Activated CD4-positive, alpha-beta memory T cell treated with anti-CD3 and anti-CD28 coated beads for 36 hours (primary cell): ENCODE data around the gene GATA5. TPM values are rescaled to one million over a fixed set of nuclear protein-coding genes. Genes with fewer than 3 reads are reported as not detected.

Experiments
- CTCF ChIA-PET: fragments of 350-600 bp; sonication (Branson Sonifier 250); formaldehyde crosslinking; loops from one replicate; lab custom pipeline; 2021; ENCODE audit warnings: antibody characterized with exemption, inconsistent platforms; lab: Charles Lee
- POLR2A ChIA-PET: fragments of 350-600 bp; sonication (Branson Sonifier 250); formaldehyde crosslinking; loops from one replicate; lab custom pipeline; 2021; ENCODE audit warnings: antibody characterized with exemption; lab: Charles Lee
- DNase-seq: peaks from one replicate; pipeline ENCODE4 v3.0.0-alpha.2; 2020
- H3K27ac Mint-ChIP-seq: one replicate; pipeline ENCODE4 v1.8.0; 2021; ENCODE audit warnings: mixed read lengths
- H3K27me3 Mint-ChIP-seq: one replicate; pipeline ENCODE4 v1.8.0; 2021; ENCODE audit warnings: mixed read lengths
- H3K36me3 Mint-ChIP-seq: one replicate; pipeline ENCODE4 v1.8.0; 2021; ENCODE audit warnings: mixed read lengths
- H3K4me1 Mint-ChIP-seq: one replicate; pipeline ENCODE4 v1.8.0; 2021; ENCODE audit warnings: low read depth, mixed read lengths
- H3K4me3 Mint-ChIP-seq: one replicate; pipeline ENCODE4 v1.8.0; 2021; ENCODE audit warnings: mild to moderate bottlenecking, mixed read lengths
- H3K9me3 Mint-ChIP-seq: one replicate; pipeline ENCODE4 v1.8.0; 2021; ENCODE audit warnings: mixed read lengths
- intact Hi-C: fragments of 100-400 bp; cut with micrococcal nuclease; formaldehyde crosslinking; loops from one replicate; pipeline ENCODE4 v1.15.1; 2023
- total RNA-seq, 2 experiments: library from RNA; stranded (reverse); gene quantifications; one replicate each; pipeline ENCODE4 v1.2.3, GENCODE V29; 2021

The GATA5 gene, protein sequence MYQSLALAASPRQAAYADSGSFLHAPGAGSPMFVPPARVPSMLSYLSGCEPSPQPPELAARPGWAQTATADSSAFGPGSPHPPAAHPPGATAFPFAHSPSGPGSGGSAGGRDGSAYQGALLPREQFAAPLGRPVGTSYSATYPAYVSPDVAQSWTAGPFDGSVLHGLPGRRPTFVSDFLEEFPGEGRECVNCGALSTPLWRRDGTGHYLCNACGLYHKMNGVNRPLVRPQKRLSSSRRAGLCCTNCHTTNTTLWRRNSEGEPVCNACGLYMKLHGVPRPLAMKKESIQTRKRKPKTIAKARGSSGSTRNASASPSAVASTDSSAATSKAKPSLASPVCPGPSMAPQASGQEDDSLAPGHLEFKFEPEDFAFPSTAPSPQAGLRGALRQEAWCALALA
- total RNA-seq: not detected

DNA sequence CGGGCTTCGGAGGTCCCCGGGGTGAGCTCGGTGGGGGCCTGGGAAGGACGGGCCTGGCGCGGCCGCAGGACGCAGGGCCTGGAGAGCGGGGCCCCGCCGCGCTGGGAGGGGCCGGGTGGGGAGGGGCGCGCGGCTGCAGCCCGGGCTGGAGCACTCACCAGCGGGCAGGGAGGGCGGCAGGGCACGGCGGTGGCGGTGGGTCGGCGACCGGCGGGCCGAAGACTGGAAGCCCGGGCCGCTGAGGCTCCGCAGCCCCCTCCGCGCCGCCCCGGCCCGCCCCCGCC lies at the start of gene GATA5:
Gene GATA5 (minus strand): TSS at position 224 of the 284 bp plus-strand sequence. CDS start 474 bp downstream, outside the sequence.
- intact Hi-C loops: no loop called here

DNA sequence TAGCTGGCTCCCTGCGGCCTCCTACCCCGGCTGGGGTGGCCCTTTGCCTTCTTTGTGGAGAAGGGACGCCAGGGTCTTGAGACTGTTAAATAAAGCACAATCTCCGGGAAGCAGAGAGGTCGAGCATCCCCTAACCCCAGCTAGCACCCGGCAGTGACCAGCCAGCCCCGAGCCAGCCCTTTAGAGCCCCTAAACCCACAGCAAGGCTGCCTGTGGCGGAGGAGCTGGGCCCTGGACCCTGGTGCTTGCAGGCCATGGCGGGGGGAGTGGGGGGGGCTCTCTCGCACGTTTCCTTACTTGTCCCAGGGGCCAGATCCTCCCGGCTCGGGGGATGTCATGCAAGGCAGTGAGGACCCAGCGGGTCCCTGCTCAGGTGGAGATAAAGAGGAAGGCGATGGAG lies 49.2 kb upstream of the GATA5 start:
- CTCF ChIA-PET: interaction anchor here (2.2 kb wide), 1 partner anchor 25 kb away, joined by 5 read pairs; no protein-coding TSS in a partner anchor
- DNase-seq: no peak
- intact Hi-C loops: no loop called here
- no peaks in the 10 kb centered on the region for H3K36me3 Mint-ChIP-seq
- peaks cover 15% of the 10 kb centered on the region for H3K4me1 Mint-ChIP-seq
- H3K9me3 Mint-ChIP-seq: no peaks in the 10 kb centered on the region
- H3K4me3 Mint-ChIP-seq: no peak overlapping the region
- H3K27ac Mint-ChIP-seq: no peak overlapping the region
- peaks cover 23% of the 10 kb centered on the region for H3K27me3 Mint-ChIP-seq
- POLR2A ChIA-PET: interaction anchor here (0.6 kb wide), 1 partner anchor 365 kb away, joined by 3 read pairs; no protein-coding TSS in a partner anchor

More for the DNA sequence above, at the start of gene GATA5:
- CTCF ChIA-PET: no interaction called here
- peaks cover 35% of the 10 kb centered on the region for H3K27me3 Mint-ChIP-seq
- DNase-seq: no peak
- H3K4me3 Mint-ChIP-seq: no peak within 1 kb of the TSS
- POLR2A ChIA-PET: no interaction called here
- no peak within 1 kb of the TSS for H3K27ac Mint-ChIP-seq
- no peaks in the 10 kb centered on the region for H3K9me3 Mint-ChIP-seq
- H3K36me3 Mint-ChIP-seq: no peaks in the 10 kb centered on the region
- H3K4me1 Mint-ChIP-seq: peaks cover 6% of the 10 kb centered on the region

- H3K4me1 Mint-ChIP-seq: peaks cover 15% of the 10 kb centered on the region
- ChIA-PET POLR2A (interaction anchor here (0.6 kb wide), 1 partner anchor 365 kb away, joined by 3 read pairs; no protein-coding TSS in a partner anchor), CTCF (interaction anchor here (2.2 to 3.0 kb wide), 2 partner anchors 25 to 92 kb away, joined by 5 to 10 read pairs; no protein-coding TSS in a partner anchor)
- H3K27ac Mint-ChIP-seq: no peak overlapping the region
- H3K4me3 Mint-ChIP-seq: no peak overlapping the region
- intact Hi-C loops: loop anchor here (1.0 kb wide), 1 partner anchor 94 kb away; no protein-coding TSS in a partner anchor
- no peaks in the 10 kb centered on the region for H3K36me3 Mint-ChIP-seq
- no peaks in the 10 kb centered on the region for H3K9me3 Mint-ChIP-seq
- peaks cover 23% of the 10 kb centered on the region for H3K27me3 Mint-ChIP-seq
- DNase-seq: no peak
Observed at GRCh38 chr20:62524505-62524911, 48.7 kb upstream of the GATA5 start.

DNA sequence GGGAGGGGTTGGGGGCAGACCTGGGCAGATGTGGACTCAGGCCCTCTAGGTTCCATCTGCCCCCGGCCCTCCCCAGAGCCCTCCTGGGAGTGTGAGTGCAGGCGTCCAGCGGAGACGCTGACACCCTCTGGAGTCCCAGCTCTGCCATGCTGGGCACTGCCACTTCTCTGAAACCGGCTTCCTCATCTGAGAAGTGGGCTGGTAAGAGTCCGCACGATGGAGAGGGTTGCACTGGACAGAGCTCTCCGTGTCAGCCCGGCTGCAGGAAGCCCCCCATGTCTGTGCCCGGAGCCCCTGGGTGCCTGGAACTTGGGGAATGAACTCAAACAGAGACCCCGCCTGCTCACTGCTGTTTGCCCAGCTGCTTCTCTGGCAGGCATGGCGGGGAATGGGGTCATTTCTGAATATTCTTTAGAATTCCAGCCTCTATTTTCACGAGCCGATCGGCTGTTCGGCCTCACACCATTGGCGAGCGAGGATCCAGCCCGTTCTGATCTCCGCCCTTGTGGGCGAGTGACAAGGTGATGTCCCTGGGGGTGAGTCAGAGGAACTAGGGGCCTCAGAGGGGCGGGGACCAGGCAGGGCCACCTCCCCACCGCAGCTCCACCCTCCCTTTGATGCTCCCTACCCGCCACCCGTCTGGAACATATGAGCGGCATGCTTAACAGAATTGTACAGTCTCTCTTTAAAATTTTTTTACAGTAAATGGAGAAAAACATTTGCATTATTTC lies 47.8 kb upstream of the GATA5 start:
- peak; percentile 89 for DNase-seq
- H3K4me3 Mint-ChIP-seq: no peak overlapping the region
- no peak overlapping the region for H3K27ac Mint-ChIP-seq
- no peaks in the 10 kb centered on the region for H3K36me3 Mint-ChIP-seq
- POLR2A ChIA-PET: interaction anchor here (1.3 kb wide), 1 partner anchor 21 kb away, joined by 3 read pairs; no protein-coding TSS in a partner anchor
- CTCF ChIA-PET: interaction anchor here (2.2 to 3.0 kb wide), 2 partner anchors 24 to 93 kb away, joined by 5 to 10 read pairs; no protein-coding TSS in a partner anchor
- H3K4me1 Mint-ChIP-seq: peaks cover 15% of the 10 kb centered on the region
- peaks cover 20% of the 10 kb centered on the region for H3K27me3 Mint-ChIP-seq
- H3K9me3 Mint-ChIP-seq: no peaks in the 10 kb centered on the region
- intact Hi-C loops: loop anchor here (1.0 kb wide), 2 partner anchors 21 to 95 kb away; no protein-coding TSS in a partner anchor

DNA sequence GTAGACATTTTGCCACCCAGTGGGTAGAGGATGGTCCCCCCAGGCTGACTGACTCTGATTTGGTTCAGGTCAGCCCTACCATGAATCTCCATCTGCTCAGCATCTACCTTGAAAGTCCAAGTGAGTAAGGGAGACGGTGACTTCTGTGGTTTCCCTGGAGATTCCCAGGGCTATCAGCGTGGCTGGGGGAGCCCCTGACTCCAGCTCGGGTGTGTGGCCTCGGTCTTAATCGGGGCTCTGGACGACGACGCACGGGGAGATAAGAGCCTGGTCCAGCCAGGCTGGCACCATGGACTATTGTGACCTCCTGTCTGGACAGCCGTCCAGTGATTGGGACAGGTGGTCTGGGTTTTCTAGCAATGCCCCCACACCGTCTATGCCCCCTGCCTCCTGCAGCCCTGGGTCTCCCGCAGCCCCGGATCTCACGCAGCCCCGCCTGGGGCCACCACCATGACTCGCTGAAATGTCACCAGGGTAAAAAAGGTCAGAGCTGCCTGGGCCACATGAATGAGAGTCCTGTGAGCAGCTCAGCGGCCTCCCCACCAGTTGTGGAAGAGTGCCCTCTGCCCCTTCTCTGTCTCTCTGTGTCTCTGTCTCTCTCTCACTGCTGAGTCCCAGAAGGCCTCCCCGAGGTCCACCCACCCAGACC lies 47.1 kb upstream of the GATA5 start:
- H3K27me3 Mint-ChIP-seq: peaks cover 19% of the 10 kb centered on the region
- H3K36me3 Mint-ChIP-seq: no peaks in the 10 kb centered on the region
- intact Hi-C loops: loop anchor here (1.0 kb wide), 1 partner anchor 21 kb away; no protein-coding TSS in a partner anchor
- no peaks in the 10 kb centered on the region for H3K9me3 Mint-ChIP-seq
- CTCF ChIA-PET: interaction anchor here (0.6 to 3.0 kb wide), 4 partner anchors 23 to 388 kb away, joined by 3 to 10 read pairs (median 4); no protein-coding TSS in a partner anchor
- POLR2A ChIA-PET: interaction anchor here (1.3 kb wide), 1 partner anchor 20 kb away, joined by 3 read pairs; no protein-coding TSS in a partner anchor
- H3K4me1 Mint-ChIP-seq: peaks cover 15% of the 10 kb centered on the region
- no peak overlapping the region for H3K27ac Mint-ChIP-seq
- H3K4me3 Mint-ChIP-seq: no peak overlapping the region
- DNase-seq: peak; percentile 57

DNA sequence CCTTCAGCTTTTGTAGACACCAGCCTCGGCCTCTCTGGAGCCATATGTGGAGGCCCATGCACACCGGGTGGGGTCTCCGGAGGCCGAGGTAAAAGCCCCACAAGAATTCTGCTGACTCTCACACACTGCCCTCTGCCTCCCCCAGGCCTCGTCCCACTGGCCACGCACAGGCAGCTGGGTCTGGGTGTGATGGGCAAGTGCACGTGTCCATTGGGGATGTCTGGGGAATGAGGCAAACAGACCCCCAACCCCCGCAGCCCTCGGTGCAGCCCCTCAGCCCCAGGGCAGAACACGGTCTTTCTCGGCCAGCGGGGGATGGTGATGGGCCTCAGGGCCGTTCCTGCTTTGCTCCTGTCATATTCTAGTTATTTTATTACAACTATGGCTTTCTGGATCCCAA lies 44.0 kb upstream of the GATA5 start:
- ChIA-PET CTCF (no interaction called here), POLR2A (no interaction called here)
- Mint-ChIP-seq H3K4me3 (no peak overlapping the region), H3K4me1 (peaks cover 15% of the 10 kb centered on the region), H3K9me3 (no peaks in the 10 kb centered on the region), H3K27me3 (peaks cover 24% of the 10 kb centered on the region), H3K36me3 (no peaks in the 10 kb centered on the region), H3K27ac (no peak overlapping the region)
- intact Hi-C loops: no loop called here
- no peak for DNase-seq

GRCh38 chr20:62518911-62519310 lies 43.1 kb upstream of the GATA5 start:
- no peak for DNase-seq
- Mint-ChIP-seq H3K4me1 (peaks cover 12% of the 10 kb centered on the region), H3K36me3 (no peaks in the 10 kb centered on the region), H3K27me3 (peaks cover 24% of the 10 kb centered on the region), H3K4me3 (no peak overlapping the region), H3K27ac (no peak overlapping the region), H3K9me3 (no peaks in the 10 kb centered on the region)
- POLR2A ChIA-PET: no interaction called here
- intact Hi-C loops: no loop called here
- CTCF ChIA-PET: no interaction called here

DNA sequence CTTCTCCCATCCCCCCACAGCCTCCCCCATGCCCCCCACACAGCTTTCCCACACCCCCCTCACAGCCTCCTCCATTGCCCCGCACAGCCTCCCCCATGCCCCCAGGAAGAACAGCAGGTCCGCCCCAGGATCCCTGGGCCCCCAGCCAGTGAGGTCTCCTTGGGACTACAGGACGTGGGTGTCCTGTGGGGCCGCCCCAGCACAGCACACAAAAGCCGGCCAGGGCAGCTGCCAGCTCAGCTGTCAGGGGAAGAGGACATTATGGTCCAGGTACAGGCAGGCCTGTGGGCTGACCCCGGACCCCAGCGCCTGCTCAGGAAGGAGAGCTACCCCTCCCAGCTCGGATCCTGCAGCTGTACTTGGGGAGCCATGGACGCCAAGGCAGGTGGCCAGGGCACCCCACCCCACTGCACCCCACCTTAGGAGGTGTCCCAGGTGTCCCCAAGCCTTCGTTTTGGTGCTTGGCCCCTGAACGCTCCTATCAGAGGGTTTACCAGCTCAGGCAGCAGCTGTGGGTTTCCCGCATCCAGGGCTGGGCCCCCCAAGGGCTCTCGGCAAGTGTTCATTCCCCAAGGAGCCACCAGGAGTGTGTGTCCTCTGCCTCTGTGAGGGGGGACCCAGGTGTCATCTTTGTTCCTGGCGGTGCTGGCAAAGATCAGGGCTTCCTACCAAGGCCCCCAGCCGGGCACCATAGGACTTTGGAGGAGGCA lies 42.3 kb upstream of the GATA5 start:
- no peaks in the 10 kb centered on the region for H3K36me3 Mint-ChIP-seq
- DNase-seq: no peak
- ChIA-PET POLR2A (no interaction called here), CTCF (no interaction called here)
- H3K27me3 Mint-ChIP-seq: peaks cover 26% of the 10 kb centered on the region
- no peak overlapping the region for H3K4me3 Mint-ChIP-seq
- H3K27ac Mint-ChIP-seq: no peak overlapping the region
- intact Hi-C loops: no loop called here
- peaks cover 5% of the 10 kb centered on the region for H3K4me1 Mint-ChIP-seq
- H3K9me3 Mint-ChIP-seq: no peaks in the 10 kb centered on the region

- Mint-ChIP-seq H3K4me3 (no peak overlapping the region), H3K9me3 (no peaks in the 10 kb centered on the region), H3K4me1 (no peaks in the 10 kb centered on the region), H3K27me3 (peaks cover 32% of the 10 kb centered on the region), H3K36me3 (no peaks in the 10 kb centered on the region), H3K27ac (no peak overlapping the region)
- no peak for DNase-seq
- intact Hi-C loops: no loop called here
- CTCF ChIA-PET: interaction anchor here (1.2 kb wide), 1 partner anchor 17 kb away, joined by 3 read pairs; no protein-coding TSS in a partner anchor
- POLR2A ChIA-PET: no interaction called here
Observed at GRCh38 chr20:62517168-62517567, 41.4 kb upstream of the GATA5 start.

DNA sequence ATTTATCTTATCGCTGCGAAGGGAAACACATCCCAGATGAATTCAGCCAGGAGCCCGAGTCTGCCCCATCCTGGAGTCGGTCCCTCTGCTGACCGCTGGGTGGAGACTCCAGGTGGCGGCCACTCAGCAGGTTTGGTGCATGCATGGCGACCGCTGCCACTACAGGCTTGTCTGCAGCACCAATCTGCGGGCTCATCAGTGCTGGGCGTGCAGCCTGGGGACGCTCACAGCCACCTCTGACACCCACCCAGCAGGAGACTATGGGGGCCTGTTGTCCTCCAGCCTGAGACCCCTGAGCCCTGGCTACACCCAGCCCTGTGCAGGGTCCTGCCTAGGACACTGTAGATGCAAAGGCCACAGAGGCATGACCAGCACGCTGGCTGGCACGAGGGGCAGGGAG lies 40.5 kb upstream of the GATA5 start:
- Mint-ChIP-seq H3K27me3 (peaks cover 31% of the 10 kb centered on the region), H3K4me1 (no peaks in the 10 kb centered on the region), H3K4me3 (no peak overlapping the region), H3K27ac (no peak overlapping the region), H3K9me3 (no peaks in the 10 kb centered on the region), H3K36me3 (no peaks in the 10 kb centered on the region)
- CTCF ChIA-PET: interaction anchor here (1.2 kb wide), 1 partner anchor 17 kb away, joined by 3 read pairs; no protein-coding TSS in a partner anchor
- intact Hi-C loops: no loop called here
- POLR2A ChIA-PET: no interaction called here
- DNase-seq: no peak

DNA sequence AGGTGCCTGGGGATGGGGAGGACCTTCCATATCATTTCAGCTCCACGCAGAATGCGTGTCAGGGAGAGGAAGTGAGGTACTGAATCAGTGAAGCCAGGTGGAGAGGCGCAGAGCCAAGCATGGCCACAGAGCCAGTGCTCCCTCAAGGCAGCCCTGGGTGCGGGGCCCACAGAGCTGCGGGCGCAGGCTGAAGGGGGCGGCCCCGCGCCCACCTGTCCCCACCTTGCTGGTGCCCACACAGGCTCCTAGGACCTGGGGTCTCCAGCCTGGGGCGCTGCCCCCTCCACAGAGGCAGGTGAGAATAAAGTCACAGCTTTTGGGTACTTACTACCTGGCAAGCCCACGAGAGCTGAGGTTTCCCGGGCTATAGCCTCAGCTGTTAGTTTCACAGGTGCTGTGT lies 40.0 kb upstream of the GATA5 start:
- Mint-ChIP-seq H3K36me3 (no peaks in the 10 kb centered on the region), H3K4me3 (no peak overlapping the region), H3K9me3 (no peaks in the 10 kb centered on the region), H3K27ac (no peak overlapping the region), H3K27me3 (peaks cover 27% of the 10 kb centered on the region), H3K4me1 (no peaks in the 10 kb centered on the region)
- no peak for DNase-seq
- intact Hi-C loops: no loop called here
- ChIA-PET CTCF (no interaction called here), POLR2A (no interaction called here)
